Esophagus squamous epithelium (tissue), 4 donors: ENCODE data around the gene COX7A2L.

Source experiments
- CTCF ChIP-seq, 6 experiments: fragments of 450-650 bp in 4 of 6; fragments of 200-600 bp in 2 of 6; sonication (generic) in 2 of 6; IDR thresholded peaks; one replicate each; pipeline ENCODE4 v1.5.1; 2016 to 2019; ENCODE audit warnings: antibody characterized with exemption in 6 of 6, mild to moderate bottlenecking in 4 of 6, moderate library complexity in 4 of 6
- POLR2A ChIP-seq, 4 donors: fragments of 450-650 bp; IDR thresholded peaks; one replicate each; pipeline ENCODE4 v1.6.1; 2017; ENCODE audit warnings: antibody characterized with exemption in 4 of 4, mild to moderate bottlenecking in 4 of 4, moderate library complexity in 3 of 4

GRCh38 chr2:42321452-42322064 is 39.5 kb downstream of the COX7A2L start:
- TF ChIP-seq CTCF (IDR thresholded peaks at IDR 0.05) (no peak), POLR2A (IDR thresholded peaks at IDR 0.05) (no peak)
